T-helper 1 cell treated with Interleukin-12 subunit alpha and Interleukin-12 subunit beta and Interleukin-4 antibody, amounts not matched to agents 30 ng/mL and 1 ng/mL, for 36 hours (primary cell): ENCODE results near the gene CHD5. TPM values are rescaled to one million over a fixed set of nuclear protein-coding genes. Genes with fewer than 3 reads are reported as not detected.
"Not testable (repeated sequence)": the region's sequence is repeated elsewhere in the genome, so short reads cannot be mapped to it uniquely, and the experiment has no call there.

ENCODE experiments used
- intact Hi-C: fragments of 100-400 bp; cut with micrococcal nuclease; formaldehyde crosslinking; loops from one replicate; pipeline ENCODE4 v1.15.1; 2024
- total RNA-seq: library from RNA; stranded (reverse); gene quantifications from 2 replicates; pipeline ENCODE4 v1.2.3, GENCODE V29; 2022

Gene CHD5
- total RNA-seq, 1 donor from 2014 or later = 2.3 TPM

DNA sequence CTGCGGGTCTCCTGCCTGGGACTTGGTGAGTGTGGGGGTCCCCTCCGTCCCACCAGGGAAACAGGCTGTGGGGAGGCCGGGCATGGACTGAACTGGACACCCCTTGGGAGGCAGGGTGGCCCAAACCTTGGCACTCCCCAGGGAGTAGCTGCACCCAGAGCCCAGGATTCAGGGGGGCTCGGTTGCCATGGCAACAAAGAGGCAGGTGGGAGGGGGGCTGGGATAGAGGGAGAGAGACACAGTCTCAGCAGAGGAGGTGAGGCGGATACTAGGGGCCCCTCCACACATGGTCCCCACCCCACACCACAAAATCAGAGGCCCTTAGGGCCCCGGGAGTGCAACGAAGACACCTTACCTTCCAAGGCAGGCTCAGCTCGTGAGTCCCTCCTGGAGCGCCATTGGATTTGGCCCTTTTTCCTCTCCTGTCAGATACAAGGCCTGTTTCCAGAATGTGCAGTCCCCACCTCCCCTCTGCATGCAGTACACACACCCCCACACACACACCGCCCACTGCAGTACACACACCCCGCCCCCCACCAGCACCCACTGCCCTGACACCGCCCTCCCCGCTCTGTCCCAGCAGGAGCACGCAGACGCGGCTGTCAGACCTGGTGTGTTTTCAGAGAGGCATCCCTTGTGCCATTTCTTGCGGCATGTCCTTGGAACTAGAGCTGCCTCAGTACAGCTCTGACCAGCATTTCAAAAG is 107.2 kb downstream of the CHD5 start:
- intact Hi-C loops = no loop called here

DNA sequence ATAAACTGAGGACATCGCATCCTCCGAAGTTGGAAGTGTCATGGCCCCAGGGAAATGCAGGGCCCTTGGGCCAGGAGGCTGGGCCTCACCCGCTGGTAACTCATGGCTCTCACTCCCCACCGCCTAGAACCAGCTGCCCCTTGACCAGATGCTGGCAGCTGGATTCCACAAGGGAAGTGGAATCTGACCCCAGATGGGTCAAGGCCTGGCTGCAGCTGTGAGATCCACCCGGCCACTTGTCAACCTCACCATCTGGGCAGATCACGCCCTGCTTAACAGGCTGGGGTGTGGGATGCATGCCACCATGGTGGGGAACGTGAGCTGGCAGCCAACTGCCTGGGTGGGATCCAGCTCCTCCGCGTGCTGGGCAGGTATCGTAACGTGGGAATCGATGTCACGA is 108.9 kb downstream of the CHD5 start:
- intact Hi-C loops = no loop called here

DNA sequence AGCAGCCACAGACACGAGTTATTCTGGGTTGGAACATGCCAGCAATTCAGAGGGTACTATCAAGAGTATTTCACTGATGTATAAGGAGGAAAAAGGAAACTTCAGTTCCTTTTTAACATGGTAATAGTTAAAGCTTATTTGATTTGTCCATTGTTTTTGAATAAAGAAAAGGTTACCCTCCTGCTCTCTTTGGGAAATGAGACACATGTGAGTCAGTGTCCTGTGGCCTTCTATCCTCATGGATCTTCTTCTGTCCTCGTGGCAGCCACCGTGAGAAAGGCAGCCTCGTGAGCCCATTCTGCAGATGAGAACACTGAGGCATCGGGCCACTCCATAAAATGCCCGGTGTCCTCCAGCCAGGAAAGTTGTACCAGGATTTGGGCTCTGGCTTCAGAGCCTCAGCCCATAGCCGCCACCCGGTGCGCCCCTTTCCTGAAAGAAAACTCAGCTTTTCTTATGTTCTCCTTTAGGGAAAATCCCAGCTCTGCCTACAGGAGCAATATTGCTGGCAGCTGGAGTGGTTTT is 109.6 kb downstream of the CHD5 start:
- intact Hi-C loops = no loop called here

DNA sequence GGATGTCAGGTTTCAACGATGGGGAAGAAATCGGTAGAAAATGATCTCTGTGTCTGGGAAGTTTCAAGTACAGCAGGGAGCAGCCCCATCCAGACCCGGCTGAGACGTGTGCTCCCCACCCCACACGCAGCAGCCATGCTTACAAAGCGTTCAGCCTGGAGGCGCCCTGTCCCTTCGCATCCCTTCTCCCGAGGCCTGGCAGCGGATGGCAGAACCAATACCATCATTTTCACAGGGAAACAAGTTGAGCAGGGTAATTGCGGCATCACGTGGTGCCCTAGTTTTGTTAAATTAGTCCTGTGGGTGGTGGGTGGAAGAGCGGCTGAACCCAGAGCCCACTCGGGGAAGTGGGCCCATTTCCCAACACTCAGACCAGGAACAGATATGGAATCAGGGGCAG is 110.5 kb downstream of the CHD5 start:
- intact Hi-C loops = no loop called here

DNA sequence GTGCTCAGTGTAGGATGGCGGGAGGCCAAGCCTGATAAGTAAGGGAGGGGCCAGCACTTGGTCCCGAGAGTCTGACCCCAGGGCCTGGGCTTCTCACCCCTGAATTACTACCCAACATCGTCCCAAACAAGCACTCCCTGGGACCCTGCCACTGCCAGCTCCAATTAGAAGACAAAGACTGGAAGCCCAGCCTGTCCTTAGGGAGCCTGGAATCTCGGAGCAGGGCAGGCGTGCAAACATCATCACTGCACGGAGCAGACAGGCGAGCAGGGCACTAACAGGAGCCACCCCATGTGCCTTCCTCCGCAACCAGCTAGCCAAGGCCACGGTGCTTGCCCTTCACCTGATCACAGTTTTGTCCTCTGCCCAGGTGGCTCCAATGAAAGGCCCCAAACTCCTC is 111.2 kb downstream of the CHD5 start:
- intact Hi-C loops = no loop called here

DNA sequence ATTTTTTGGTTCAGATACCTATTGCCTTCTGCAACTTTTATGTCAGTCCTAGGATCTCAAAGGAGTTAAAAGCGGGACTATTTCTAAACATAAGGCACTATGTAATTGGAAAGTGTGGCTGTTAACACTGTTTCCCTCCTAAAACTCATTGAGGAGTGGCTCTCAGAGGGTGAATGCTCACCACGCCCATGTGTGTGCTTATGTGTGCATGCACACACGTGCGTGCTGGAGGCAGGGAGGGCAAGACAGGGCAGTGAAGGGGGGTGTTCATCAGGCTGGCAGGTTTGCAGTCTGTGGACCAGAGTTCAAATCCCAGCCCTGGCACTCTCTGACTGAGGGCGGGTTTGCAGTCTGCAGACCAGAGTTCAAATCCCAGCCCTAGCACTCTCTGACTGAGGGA is 112.0 kb downstream of the CHD5 start:
- intact Hi-C loops = no loop called here

DNA sequence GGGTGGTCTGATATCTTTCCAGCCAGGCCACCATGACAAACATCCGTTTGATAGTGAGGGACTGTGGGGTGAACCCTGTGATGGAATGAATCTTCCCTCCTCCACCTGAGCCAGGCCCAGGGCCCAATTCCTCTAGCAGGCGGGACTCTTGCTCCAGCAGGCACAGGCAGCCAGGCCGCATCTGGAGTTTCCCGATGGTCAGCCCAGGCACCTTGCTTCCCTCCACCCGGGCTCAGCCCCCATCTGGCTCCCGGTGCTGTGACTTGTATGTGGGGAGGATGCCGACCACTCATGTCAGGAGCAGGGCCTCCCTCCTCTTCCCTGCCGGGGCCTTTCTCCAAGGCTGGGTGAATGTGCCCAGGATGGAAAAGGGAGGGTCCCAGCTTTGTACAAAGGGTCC is 113.4 kb downstream of the CHD5 start:
- intact Hi-C loops = no loop called here

DNA sequence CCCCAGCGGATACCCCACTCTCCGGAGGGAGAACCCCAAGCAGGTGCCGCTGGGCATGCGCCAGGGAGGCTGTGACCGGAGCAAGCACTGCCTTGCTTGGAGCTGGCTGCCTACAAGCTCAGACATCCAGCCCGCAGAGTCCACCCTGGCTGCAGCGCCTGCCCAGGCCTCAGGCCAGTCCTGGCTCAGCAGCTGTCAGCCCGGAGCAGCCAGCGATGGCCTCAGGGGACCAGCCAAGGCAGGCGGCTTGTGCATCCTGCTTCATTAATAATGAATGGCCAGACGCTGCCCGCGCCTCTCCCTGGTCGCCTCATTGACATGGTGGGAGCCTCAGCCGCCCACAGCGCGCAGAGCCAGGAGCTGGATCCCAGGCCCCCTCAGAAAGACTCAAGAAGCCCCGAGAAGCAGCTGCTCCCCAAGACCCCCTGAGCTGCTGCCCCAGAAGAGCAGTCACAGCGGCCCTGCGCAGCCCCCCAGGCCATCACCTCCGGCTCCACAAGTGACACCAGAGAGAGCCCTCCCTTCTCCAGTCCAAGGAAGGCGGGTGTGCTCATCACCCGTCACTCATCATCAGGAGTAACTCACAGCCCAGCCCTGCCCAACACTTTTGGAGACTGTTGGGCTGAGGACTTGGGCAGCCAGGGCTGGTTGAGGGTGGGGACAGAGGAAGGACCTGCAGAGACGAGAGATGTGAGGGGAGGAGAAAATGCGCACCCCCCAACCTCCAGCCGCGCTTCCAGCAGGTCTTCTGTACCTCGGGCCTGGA is 114.8 kb downstream of the CHD5 start:
- intact Hi-C loops = no loop called here

DNA sequence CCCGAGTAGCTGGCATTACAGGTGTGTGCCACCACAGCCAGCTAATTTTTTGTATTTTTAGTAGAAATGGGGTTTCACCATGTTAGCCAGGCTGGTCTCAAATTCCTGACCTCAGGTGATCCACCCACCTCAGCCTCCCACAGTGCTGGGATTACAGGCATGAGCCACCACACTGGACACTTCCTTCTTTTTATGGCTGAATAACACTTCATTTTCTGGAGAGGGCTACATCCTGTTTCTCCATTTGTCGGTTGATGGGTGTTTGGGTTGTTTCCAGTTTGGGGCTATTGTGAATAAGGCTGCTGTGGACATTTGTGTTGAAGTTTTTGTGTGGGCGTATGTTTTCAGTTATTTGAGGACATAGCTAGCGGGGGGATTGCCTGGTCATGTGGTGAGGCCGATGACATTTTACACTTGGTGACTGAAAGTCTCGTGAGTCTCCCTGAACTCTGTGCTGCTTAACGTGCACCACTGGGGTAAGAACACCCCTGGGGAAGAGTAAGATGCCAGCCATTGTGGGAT is 116.5 kb downstream of the CHD5 start:
- intact Hi-C loops = not testable (repeated sequence)

DNA sequence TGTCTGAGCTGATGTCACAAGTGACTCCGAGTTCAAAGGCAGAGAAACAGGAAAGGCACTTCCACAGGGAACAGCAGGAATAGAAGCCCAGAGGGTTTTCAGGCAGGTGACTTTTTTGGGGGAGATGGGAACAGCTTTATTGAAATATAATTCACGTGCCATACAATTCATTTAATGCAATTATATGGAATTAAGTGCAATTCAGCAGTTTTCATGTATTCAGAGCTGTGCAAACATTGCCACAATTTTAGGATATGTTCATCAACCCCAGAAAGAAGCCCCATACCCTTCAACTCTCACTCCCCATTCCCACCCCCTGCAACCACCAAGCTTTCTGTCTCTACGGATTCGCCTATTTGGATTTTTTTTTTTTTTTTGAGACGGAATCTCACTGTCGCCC is 117.5 kb downstream of the CHD5 start:
- intact Hi-C loops = no loop called here

DNA sequence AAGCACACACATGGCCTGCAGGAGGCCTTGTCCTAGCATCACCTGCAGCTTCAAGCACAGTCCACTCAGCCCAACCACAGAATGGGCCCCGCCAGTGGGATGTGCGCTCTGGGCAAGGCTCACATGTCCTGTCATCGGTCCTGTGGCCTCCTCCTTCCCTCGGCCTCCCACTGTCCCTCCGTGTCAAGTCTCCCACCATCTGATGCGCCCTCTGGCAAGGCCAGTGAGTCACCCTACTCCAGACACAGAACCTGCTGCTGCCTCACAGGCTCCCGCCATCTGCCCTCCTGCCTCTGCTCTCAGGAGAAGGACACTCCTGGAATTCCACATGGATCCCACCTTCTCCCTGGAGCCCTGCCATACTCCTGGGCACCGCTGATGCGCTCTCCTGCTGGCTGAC is 120.3 kb downstream of the CHD5 start:
- intact Hi-C loops = no loop called here

DNA sequence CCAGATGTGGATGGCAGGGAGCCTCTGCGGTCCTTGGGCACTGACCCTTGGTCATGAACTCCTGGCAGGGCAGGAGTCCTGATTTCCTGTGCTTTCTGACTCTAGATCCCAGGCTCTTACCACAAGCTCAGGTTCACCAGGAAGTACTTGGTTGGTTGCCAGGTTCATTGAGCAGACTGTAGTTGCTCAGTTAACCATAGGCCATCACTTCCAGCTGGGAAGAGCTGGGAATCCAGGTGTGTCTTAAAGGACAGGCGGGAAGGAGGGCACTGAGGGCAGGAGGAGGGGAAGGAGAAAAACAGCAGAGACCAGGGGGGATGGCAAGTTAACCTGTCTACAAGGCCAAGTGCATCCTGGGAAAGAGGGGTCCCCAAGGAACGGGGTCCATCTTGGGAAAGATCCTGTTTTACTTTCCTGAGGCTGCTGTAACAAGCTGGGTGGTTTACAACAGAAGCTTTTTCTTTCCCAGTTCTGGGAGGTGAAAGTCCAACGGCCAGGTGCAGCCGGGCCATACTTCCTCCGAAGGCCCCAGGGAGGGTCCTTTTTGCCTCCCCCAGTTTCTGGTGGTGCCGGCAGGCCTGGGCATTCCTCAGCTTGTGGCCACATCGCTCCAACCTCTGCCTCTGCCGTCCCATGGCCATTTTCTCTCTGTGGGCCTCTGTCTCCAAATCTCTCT is 122.8 kb downstream of the CHD5 start:
- intact Hi-C loops = no loop called here

DNA sequence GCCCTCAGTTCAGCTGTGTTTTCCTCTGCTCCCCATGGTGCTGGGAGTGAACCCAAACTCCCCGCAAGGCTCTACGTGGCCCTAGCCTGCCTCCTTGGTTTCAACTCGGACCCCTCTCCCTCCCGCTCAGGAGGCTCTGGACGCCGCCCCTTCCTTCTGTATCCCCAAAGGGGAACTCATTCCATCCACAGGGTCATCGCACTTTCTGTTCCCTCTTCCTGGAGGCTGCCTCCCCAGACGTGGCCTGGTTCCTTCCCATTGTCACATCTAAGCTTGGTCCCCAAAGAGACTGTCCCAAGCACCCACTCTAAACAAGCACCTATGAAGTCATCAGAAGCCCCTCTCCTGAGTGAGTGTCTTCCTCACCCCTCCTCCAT is 123.6 kb downstream of the CHD5 start:
- intact Hi-C loops = no loop called here

DNA sequence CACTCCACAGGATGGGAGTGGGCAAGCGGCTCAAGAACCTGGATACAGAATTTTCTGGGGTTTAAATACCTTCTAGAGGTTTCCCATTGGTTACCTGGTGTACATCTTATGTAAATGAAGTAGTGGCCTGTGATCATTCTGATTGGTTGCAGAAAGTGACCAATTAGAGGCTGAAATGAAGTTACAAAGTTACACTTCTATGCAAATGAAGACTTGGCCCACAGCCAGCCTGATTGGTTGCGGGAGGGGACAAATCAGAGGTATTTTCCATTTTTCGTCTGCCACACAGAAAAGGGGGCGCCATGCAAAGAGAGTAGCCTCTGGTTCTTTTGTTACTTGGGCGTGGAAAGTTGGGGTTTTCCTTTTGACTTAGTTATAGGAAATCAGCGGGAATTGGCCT is 125.5 kb downstream of the CHD5 start:
- intact Hi-C loops = no loop called here

DNA sequence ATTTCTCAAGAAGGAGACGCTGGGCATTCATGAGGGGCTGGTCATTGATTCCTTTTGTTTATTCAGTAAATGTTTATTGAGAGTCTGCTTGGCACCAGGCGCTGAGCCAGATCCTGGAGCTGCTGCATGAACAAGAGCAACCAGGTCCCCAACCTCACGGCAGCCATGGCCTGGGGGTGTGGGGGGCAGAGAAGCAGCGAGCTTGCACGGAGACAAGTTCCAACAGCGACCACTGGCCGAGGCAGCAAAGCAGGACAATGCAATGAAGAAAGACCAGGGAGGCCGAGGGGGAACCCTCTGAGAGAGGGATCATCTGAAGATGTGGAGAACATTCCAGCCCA is 126.9 kb downstream of the CHD5 start:
- intact Hi-C loops = loop anchor here (2.0 kb wide), 2 partner anchors 26 to 152 kb away; no protein-coding TSS in a partner anchor

DNA sequence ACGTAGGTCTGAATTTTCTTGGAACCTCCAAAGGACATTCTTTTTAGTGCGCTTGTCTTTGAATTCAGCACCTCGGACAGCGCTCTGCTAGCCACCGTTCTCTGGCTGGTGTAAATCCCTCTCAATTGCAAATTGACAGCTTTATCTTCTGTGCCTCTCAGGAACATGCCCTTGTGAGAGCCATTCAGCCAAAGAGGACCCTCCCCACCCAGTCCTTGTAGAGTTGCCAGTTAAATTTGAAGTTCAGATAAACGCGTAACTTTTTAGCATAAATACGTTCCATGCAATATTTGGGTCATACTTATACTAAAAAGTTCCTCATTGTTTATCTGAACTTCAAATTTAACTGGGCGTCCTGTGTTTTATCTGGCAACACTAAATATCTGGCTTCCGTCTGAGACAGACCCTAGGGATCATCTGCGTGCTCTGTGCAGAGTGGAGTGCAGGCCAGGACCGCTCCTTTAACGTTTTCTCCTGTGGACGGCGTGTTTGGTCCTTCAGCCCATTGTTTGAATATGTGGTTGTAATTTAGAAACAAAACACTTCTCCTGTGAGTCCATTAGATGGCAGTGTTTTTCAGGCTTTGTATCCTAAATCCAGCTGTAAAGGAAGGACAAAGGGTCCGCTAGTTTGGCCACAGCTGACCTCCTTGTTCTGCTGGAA is 127.4 kb downstream of the CHD5 start:
- intact Hi-C loops = loop anchor here (2.0 kb wide), 2 partner anchors 26 to 152 kb away; no protein-coding TSS in a partner anchor

Other genes starting within 250 kb of the CHD5 start
- gene NPHP4, start 187.9 kb downstream of the CHD5 start, total RNA-seq = 18.0 and 19.5 TPM in 2 replicates
- gene KCNAB2, start 134.4 kb downstream of the CHD5 start, total RNA-seq = 289 and 295 TPM in 2 replicates
- 318 and 345 TPM in 2 replicates for gene RPL22, start 19.3 kb upstream of the CHD5 start, total RNA-seq
- gene RNF207, start 25.8 kb upstream of the CHD5 start, total RNA-seq = 108 and 109 TPM in 2 replicates
- gene ICMT, start 55.6 kb upstream of the CHD5 start, total RNA-seq = 53.7 and 55.0 TPM in 2 replicates
- gene HES3, start 63.9 kb upstream of the CHD5 start, total RNA-seq = not detected in 2 replicates
- 2.6 and 3.1 TPM in 2 replicates for gene GPR153, start 80.8 kb upstream of the CHD5 start, total RNA-seq
- 72.3 and 76.9 TPM in 2 replicates for gene ACOT7, start 213.4 kb upstream of the CHD5 start, total RNA-seq
- gene HES2, start 239.6 kb upstream of the CHD5 start, total RNA-seq = 0.63 and 1.1 TPM in 2 replicates
- 1.1 TPM in 2 replicates for gene ESPN, start 244.5 kb upstream of the CHD5 start, total RNA-seq